Measurements from ENCODE around the gene OSGEP. TPM values are rescaled to one million over a fixed set of nuclear protein-coding genes. Genes with fewer than 3 reads are reported as not detected.

Gene OSGEP
- total and polyA plus RNA-seq, 2 of the 13 experiments (the other 11 are each of a cell fraction or from before 2014, with no cell fraction given) = 39.7 to 41.1 TPM

- ChIA-PET POLR2A (interaction anchor here (0.9 to 2.1 kb wide), 3 partner anchors 20 to 22 kb away, joined by 3 to 10 read pairs (median 9); partner anchors contain the start of genes APEX1, OSGEP and TEP1), CTCF (ENCODE audit: low intra/inter-chr PET ratio, low total read pairs) (no interaction called here)
- intact Hi-C loops (cut with micrococcal nuclease; ENCODE audit: unreplicated experiment) (no loop called here), in situ Hi-C loops (cut with HindIII; ENCODE audit: extremely low pct_ligation_motif_present, low pct_unique_long_range_greater_than_20kb) (no loop called here)
- Histone ChIP-seq H3K9me3 (ENCODE audit: low read length) (no peaks in the 10 kb centered on the region), H4K20me1 (ENCODE audit: insufficient read depth, low read length) (no peaks in the 10 kb centered on the region), H3K36me3 (replicated peaks in 1 of 2; ENCODE audit: control insufficient read depth in 1 of 2, insufficient read depth in 2 of 2, low read length in 2 of 2) (no peaks in the 10 kb centered on the region), H3K9ac (ENCODE audit: insufficient read depth, low read depth, low read length) (no peak overlapping the region), H3K4me1 (ENCODE audit: insufficient read depth, low read length) (peaks cover 19% of the 10 kb centered on the region), H3K27ac (ENCODE audit: extremely low read length, insufficient read depth, low read length) (no peak overlapping the region), H3K4me2 (ENCODE audit: low read depth, low read length) (no peak overlapping the region), H2AFZ (ENCODE audit: low read length) (no peak overlapping the region), H3K79me2 (ENCODE audit: insufficient read depth, low read length) (no peaks in the 10 kb centered on the region), H3K4me3 (replicated peaks in 1 of 3; ENCODE audit: insufficient read depth in 1 of 3, low read depth in 2 of 3, low read length in 3 of 3) (no peak overlapping the region), H3K27me3 (ENCODE audit: control insufficient read depth in 1 of 2, insufficient read depth in 2 of 2, low read length in 2 of 2) (peaks cover 1 to 9% of the 10 kb centered on the region in 2 experiments; a peak in 3 of 5 replicates)
- FAIRE-seq (no peak), DNase-seq (ENCODE audit: low spot score) (no peak), ATAC-seq (no peak)
- no TSS peak for BruUV-seq (replicated peaks)
- 82% methylated on average over 38 of the region's 44 CpGs for WGBS (ENCODE audit: low lambda C conversion rate)
- TF ChIP-seq, protein P1, sequence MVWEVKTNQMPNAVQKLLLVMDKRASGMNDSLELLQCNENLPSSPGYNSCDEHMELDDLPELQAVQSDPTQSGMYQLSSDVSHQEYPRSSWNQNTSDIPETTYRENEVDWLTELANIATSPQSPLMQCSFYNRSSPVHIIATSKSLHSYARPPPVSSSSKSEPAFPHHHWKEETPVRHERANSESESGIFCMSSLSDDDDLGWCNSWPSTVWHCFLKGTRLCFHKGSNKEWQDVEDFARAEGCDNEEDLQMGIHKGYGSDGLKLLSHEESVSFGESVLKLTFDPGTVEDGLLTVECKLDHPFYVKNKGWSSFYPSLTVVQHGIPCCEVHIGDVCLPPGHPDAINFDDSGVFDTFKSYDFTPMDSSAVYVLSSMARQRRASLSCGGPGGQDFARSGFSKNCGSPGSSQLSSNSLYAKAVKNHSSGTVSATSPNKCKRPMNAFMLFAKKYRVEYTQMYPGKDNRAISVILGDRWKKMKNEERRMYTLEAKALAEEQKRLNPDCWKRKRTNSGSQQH (CRISPR knock-in tag; IDR thresholded peaks at IDR 0.05; ENCODE audit: low read depth) = no peak
- no peak for TF ChIP-seq ZNF792 (CRISPR knock-in tag; IDR thresholded peaks at IDR 0.05)
- no peak for TF ChIP-seq ZNF275 (CRISPR knock-in tag; IDR thresholded peaks at IDR 0.05; ENCODE audit: borderline replicate concordance)
- no peak for TF ChIP-seq ZNF451 (CRISPR knock-in tag; IDR thresholded peaks at IDR 0.05)
These were observed 19.7 kb downstream of the OSGEP start for GRCh38 chr14:20434701-20435581.
